ENCODE data around the gene PEF1.

The PEF1 gene

GRCh38 chr1:31615939-31616338 is 28.7 kb downstream of the PEF1 start:
- peaks cover 46% of the 10 kb centered on the region for H3K27me3 ChIP-seq
- no peaks in the 10 kb centered on the region for H3K9me3 ChIP-seq
- no peak for TF ChIP-seq CTCF (IDR thresholded peaks at IDR 0.05)
- H3K4me3 ChIP-seq (ENCODE audit: low read depth in 1 of 2, low read length in 1 of 2), result no peak overlapping the region
- H3K27ac ChIP-seq, result no peak overlapping the region
- H3K4me1 ChIP-seq (ENCODE audit: control insufficient read depth in 1 of 2, insufficient read depth in 1 of 2, low read depth in 1 of 2, low read length in 1 of 2), result peaks cover 6 to 17% of the 10 kb centered on the region in 2 experiments
- no peaks in the 10 kb centered on the region for H3K36me3 ChIP-seq

DNA sequence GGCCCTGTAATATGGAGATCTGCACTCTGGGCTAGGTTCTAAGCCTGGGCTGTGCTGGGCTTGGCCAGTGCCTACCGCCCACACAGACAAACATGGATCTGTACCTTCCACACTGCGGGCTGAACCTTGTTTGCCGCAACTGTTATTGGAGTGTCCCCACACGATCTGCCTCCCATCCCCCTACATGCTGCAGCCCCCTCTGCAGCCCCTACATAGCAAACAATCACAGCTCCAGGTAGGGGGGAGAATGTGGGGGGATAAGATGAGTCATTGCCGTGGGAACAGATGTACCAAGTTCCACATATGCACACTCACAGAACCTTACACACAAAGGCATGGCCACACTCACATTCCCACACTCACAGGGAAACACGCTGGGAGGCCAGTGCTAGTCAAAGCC is 29.3 kb downstream of the PEF1 start:
- Histone ChIP-seq H3K36me3 (no peaks in the 10 kb centered on the region), H3K4me1 (ENCODE audit: control insufficient read depth in 1 of 2, insufficient read depth in 1 of 2, low read depth in 1 of 2, low read length in 1 of 2) (peaks cover 10 to 21% of the 10 kb centered on the region in 2 experiments), H3K4me3 (ENCODE audit: low read depth in 1 of 2, low read length in 1 of 2) (no peak overlapping the region), H3K27me3 (peaks cover 46% of the 10 kb centered on the region), H3K9me3 (no peaks in the 10 kb centered on the region), H3K27ac (no peak overlapping the region)
- TF ChIP-seq CTCF (IDR thresholded peaks at IDR 0.05), result no peak

GRCh38 chr1:31614414-31615005 is 30.2 kb downstream of the PEF1 start:
- TF ChIP-seq CTCF (IDR thresholded peaks at IDR 0.05), result no peak
- Histone ChIP-seq H3K36me3 (no peaks in the 10 kb centered on the region), H3K4me1 (ENCODE audit: control insufficient read depth in 1 of 2, insufficient read depth in 1 of 2, low read depth in 1 of 2, low read length in 1 of 2) (peaks cover 10 to 21% of the 10 kb centered on the region in 2 experiments), H3K4me3 (ENCODE audit: low read depth in 1 of 2, low read length in 1 of 2) (no peak overlapping the region), H3K9me3 (no peaks in the 10 kb centered on the region), H3K27me3 (peaks cover 43% of the 10 kb centered on the region), H3K27ac (no peak overlapping the region)

- TF ChIP-seq CTCF (IDR thresholded peaks at IDR 0.05), result no peak
- no peaks in the 10 kb centered on the region for H3K9me3 ChIP-seq
- no peak overlapping the region for H3K4me3 ChIP-seq (ENCODE audit: low read depth in 1 of 2, low read length in 1 of 2)
- H3K4me1 ChIP-seq (ENCODE audit: control insufficient read depth in 1 of 2, insufficient read depth in 1 of 2, low read depth in 1 of 2, low read length in 1 of 2), result peaks cover 10 to 12% of the 10 kb centered on the region in 2 experiments
- H3K27ac ChIP-seq, result no peak overlapping the region
- H3K36me3 ChIP-seq, result no peaks in the 10 kb centered on the region
- H3K27me3 ChIP-seq, result peaks cover 6% of the 10 kb centered on the region
Measured at GRCh38 chr1:31609514-31610118, 35.1 kb downstream of the PEF1 start.

- H3K27ac ChIP-seq, result no peak overlapping the region
- H3K4me3 ChIP-seq (ENCODE audit: low read depth in 1 of 2, low read length in 1 of 2), result no peak overlapping the region
- H3K36me3 ChIP-seq, result no peaks in the 10 kb centered on the region
- no peaks in the 10 kb centered on the region for H3K9me3 ChIP-seq
- peaks cover 10 to 12% of the 10 kb centered on the region in 2 experiments for H3K4me1 ChIP-seq (ENCODE audit: control insufficient read depth in 1 of 2, insufficient read depth in 1 of 2, low read depth in 1 of 2, low read length in 1 of 2)
- H3K27me3 ChIP-seq, result peaks cover 6% of the 10 kb centered on the region
- no peak for TF ChIP-seq CTCF (IDR thresholded peaks at IDR 0.05)
Measured at GRCh38 chr1:31607360-31607759, 37.3 kb downstream of the PEF1 start.
